Panc1 (cell line): Measurements from ENCODE around the gene FKBP3. TPM values are rescaled to one million over a fixed set of nuclear protein-coding genes. Genes with fewer than 3 reads are reported as not detected.

Source experiments
- ATAC-seq: fragments of 200-7000 bp; cut with Tn5 transposase; 2 replicates; pipeline ENCODE4 v1.9.1; 2020; ENCODE audit warnings: mild to moderate bottlenecking, moderate library complexity
- BruUV-seq: library from RNA; stranded (reverse); fragments of 400-500 nt; replicated peaks from 2 replicates; lab custom pipeline; 2021; lab: Mats Ljungman, UMichigan
- CTCF ChIA-PET: fragments of 300-600 bp; sonication (Branson Sonifier 250); formaldehyde crosslinking; loops from one replicate; lab custom pipeline; 2022; ENCODE audit warnings: antibody characterized with exemption; lab: Charles Lee
- POLR2A ChIA-PET: fragments of 300-600 bp; sonication (Branson Sonifier 250); formaldehyde crosslinking; loops from one replicate; lab custom pipeline; 2022; ENCODE audit warnings: antibody characterized with exemption; lab: Charles Lee
- DNase-seq: peaks from one replicate; pipeline ENCODE4 v3.0.0-alpha.2; 2010; ENCODE audit warnings: low read depth, low spot score
- H3K27ac ChIP-seq: 2 replicates; pipeline ENCODE4 v1.5.1; 2011; ENCODE audit warnings: mild to moderate bottlenecking, low read length, inconsistent platforms
- H3K27me3 ChIP-seq: fragments of 200-500 bp; sonication (Bioruptor generic); 2 replicates; pipeline ENCODE4 v1.6.0; 2014; ENCODE audit warnings: low read length, inconsistent platforms; ENCODE audit not compliant: control insufficient read depth, insufficient read depth
- H3K36me3 ChIP-seq: fragments of 200-500 bp; sonication (Bioruptor generic); 2 replicates; pipeline ENCODE4 v1.5.1; 2014; ENCODE audit warnings: inconsistent platforms, mild to moderate bottlenecking, low read length, moderate library complexity; ENCODE audit not compliant: control insufficient read depth, insufficient read depth
- H3K4me1 ChIP-seq: 2 replicates; pipeline ENCODE4 v1.5.1; 2011; ENCODE audit warnings: inconsistent platforms, mild to moderate bottlenecking, low read length, moderate library complexity; ENCODE audit not compliant: control insufficient read depth, insufficient read depth
- H3K4me3 ChIP-seq, 2 experiments: 2 replicates each; pipeline ENCODE4 v1.5.1; 2011 to 2012; ENCODE audit warnings: low read depth in 2 of 2, low read length in 2 of 2, mild to moderate bottlenecking in 2 of 2, inconsistent platforms in 1 of 2, moderate library complexity in 1 of 2
- H3K9me3 ChIP-seq: fragments of 200-500 bp; sonication (Bioruptor generic); 2 replicates; pipeline ENCODE4 v1.5.1; 2014; ENCODE audit warnings: low read depth, mild to moderate bottlenecking, inconsistent platforms, low read length, moderate library complexity; ENCODE audit not compliant: control insufficient read depth, insufficient read depth
- CTCF ChIP-seq: fragments of 450-650 bp; IDR thresholded peaks from 2 replicates; pipeline ENCODE4 v1.5.1; 2017; ENCODE audit warnings: mild to moderate bottlenecking
- POLR2AphosphoS5 ChIP-seq: IDR thresholded peaks from 2 replicates; pipeline ENCODE4 v1.6.1; 2012; ENCODE audit warnings: mild to moderate bottlenecking, low read depth, low read length, moderate library complexity
- REST ChIP-seq, 2 experiments: IDR thresholded peaks; 2 replicates each; pipeline ENCODE4 v1.6.1; 2011 to 2012; ENCODE audit warnings: low read depth in 2 of 2, control low read depth in 1 of 2, low read length in 1 of 2, mild to moderate bottlenecking in 1 of 2, moderate library complexity in 1 of 2; ENCODE audit not compliant: insufficient read depth in 1 of 2
- SIN3A ChIP-seq: IDR thresholded peaks from 2 replicates; pipeline ENCODE4 v1.6.1; 2012; ENCODE audit warnings: low read depth, mild to moderate bottlenecking, low read length, moderate library complexity, borderline replicate concordance; ENCODE audit not compliant: insufficient read depth
- TCF7L2 ChIP-seq: IDR thresholded peaks from 2 replicates; pipeline ENCODE4 v1.6.1; 2011; ENCODE audit warnings: mild to moderate bottlenecking, low read depth, low read length, inconsistent platforms
- in situ Hi-C: cut with HindIII; loops from 2 replicates; pipeline ENCODE4 v1.10.0; 2016; ENCODE audit warnings: low sequenced_read_pairs, low pct_unique_long_range_greater_than_20kb
- intact Hi-C: fragments of 100-400 bp; cut with micrococcal nuclease; formaldehyde crosslinking; loops from one replicate; pipeline ENCODE4 v1.10.0; 2022; ENCODE audit not compliant: unreplicated experiment
- total RNA-seq: library from RNA; stranded (reverse); gene quantifications from one replicate; pipeline ENCODE4 v1.2.1, GENCODE V29; 2021; ENCODE audit not compliant: unreplicated experiment

The FKBP3 gene
- total RNA-seq, 1 experiment from 2014 or later, result 47.4 TPM

GRCh38 chr14:45103806-45104205 lies 30.5 kb downstream of the FKBP3 start:
- TF ChIP-seq POLR2AphosphoS5 (no peak), REST (IDR thresholded peaks at IDR 0.05; ENCODE audit: insufficient read depth in 1 of 2, low read depth in 2 of 2, low read length in 1 of 2) (no peak), CTCF (no peak), TCF7L2 (no peak), SIN3A (no peak)
- Histone ChIP-seq H3K9me3 (no peaks in the 10 kb centered on the region), H3K27ac (no peak overlapping the region), H3K4me1 (no peaks in the 10 kb centered on the region), H3K36me3 (peaks cover 27% of the 10 kb centered on the region; the same call in 1 of the 2 replicates), H3K27me3 (no peaks in the 10 kb centered on the region), H3K4me3 (no peak overlapping the region)
- DNase-seq, result no peak
- ChIA-PET POLR2A (no interaction called here), CTCF (no interaction called here)
- in situ Hi-C loops, result no loop called here
- BruUV-seq, result no TSS peak
- ATAC-seq, result no peak
- intact Hi-C loops, result no loop called here

- Histone ChIP-seq H3K27ac (no peak overlapping the region), H3K4me3 (no peak overlapping the region), H3K36me3 (peaks cover 23% of the 10 kb centered on the region), H3K9me3 (no peaks in the 10 kb centered on the region), H3K4me1 (no peaks in the 10 kb centered on the region), H3K27me3 (no peaks in the 10 kb centered on the region)
- intact Hi-C loops (no loop called here), in situ Hi-C loops (no loop called here)
- CTCF ChIA-PET, result no interaction called here
- POLR2A ChIA-PET, result no interaction called here
- TSS peak; percentile 6 for BruUV-seq
- no peak for DNase-seq
- no peak for ATAC-seq
- TF ChIP-seq SIN3A, result no peak
These were observed 38.1 kb downstream of the FKBP3 start for GRCh38 chr14:45096218-45096617.

- ChIA-PET POLR2A (no interaction called here), CTCF (no interaction called here)
- no peaks in the 10 kb centered on the region for H3K27me3 ChIP-seq
- intact Hi-C loops, result no loop called here
- H3K27ac ChIP-seq, result no peak overlapping the region
- H3K36me3 ChIP-seq, result peaks cover 21% of the 10 kb centered on the region
- H3K9me3 ChIP-seq, result no peaks in the 10 kb centered on the region
- BruUV-seq, result no TSS peak
- H3K4me3 ChIP-seq, result no peak overlapping the region
- no peak for DNase-seq
- ATAC-seq, result no peak
- no peaks in the 10 kb centered on the region for H3K4me1 ChIP-seq
- in situ Hi-C loops, result no loop called here
- TF ChIP-seq SIN3A (no peak), POLR2AphosphoS5 (no peak), CTCF (no peak), REST (IDR thresholded peaks at IDR 0.05; ENCODE audit: insufficient read depth in 1 of 2, low read depth in 2 of 2, low read length in 1 of 2) (no peak)
These were observed 39.1 kb downstream of the FKBP3 start for GRCh38 chr14:45095143-45095542.
